GM12891 (cell line): ENCODE data around the gene PDPK1.
"Not testable (repeated sequence)": the region's sequence is repeated elsewhere in the genome, so short reads cannot be mapped to it uniquely, and the experiment has no call there.

ENCODE experiments used
- POLR2A ChIP-seq: IDR thresholded peaks from 2 replicates; pipeline ENCODE4 v1.6.1; 2011; ENCODE audit warnings: low read depth, low read length, control low read depth
- POLR2AphosphoS5 ChIP-seq: IDR thresholded peaks from 2 replicates; pipeline ENCODE4 v1.6.1; 2011; ENCODE audit warnings: low read depth, low read length, control low read depth
- TAF1 ChIP-seq: IDR thresholded peaks from 2 replicates; pipeline ENCODE4 v1.6.1; 2011; ENCODE audit warnings: low read depth, low read length, control low read depth

- not testable (repeated sequence) for TF ChIP-seq TAF1, POLR2AphosphoS5, POLR2A
These were observed 17.0 kb downstream of the PDPK1 start for GRCh38 chr16:2554709-2555425.
